HG02973 (cell line): ENCODE data around the gene HTT.

ENCODE experiments used
- ATAC-seq: cut with Tn5 transposase; IDR thresholded peaks from one replicate; pipeline ENCODE4 v1.9.1; 2021; ENCODE audit warnings: moderate library complexity; ENCODE audit not compliant: unreplicated experiment

Gene HTT

GRCh38 chr4:3197366-3198105, 123.1 kb downstream of the HTT start:
- no peak for ATAC-seq

DNA sequence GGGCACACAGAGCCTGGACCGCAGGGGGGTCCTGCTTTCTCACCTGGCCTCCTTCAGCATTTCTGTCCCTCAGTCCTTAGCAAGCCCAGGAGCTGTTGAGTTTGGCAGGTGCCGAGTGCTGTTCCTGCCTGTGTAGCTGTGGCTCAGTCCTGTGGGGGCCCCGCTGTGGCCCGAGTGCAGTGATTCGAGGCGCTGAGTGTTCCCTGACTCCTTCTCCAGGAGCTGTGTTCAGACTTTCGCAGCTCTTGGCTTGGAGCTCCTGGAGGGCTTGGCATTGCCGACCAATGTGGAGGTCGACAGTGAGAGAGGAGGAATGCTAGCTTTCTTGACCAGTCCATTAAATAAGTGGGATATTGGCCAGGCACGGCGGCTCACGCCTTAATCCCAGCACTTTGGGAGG, 124.4 kb downstream of the HTT start:
- ATAC-seq: no peak

GRCh38 chr4:3199653-3200422, 125.4 kb downstream of the HTT start:
- no peak for ATAC-seq

DNA sequence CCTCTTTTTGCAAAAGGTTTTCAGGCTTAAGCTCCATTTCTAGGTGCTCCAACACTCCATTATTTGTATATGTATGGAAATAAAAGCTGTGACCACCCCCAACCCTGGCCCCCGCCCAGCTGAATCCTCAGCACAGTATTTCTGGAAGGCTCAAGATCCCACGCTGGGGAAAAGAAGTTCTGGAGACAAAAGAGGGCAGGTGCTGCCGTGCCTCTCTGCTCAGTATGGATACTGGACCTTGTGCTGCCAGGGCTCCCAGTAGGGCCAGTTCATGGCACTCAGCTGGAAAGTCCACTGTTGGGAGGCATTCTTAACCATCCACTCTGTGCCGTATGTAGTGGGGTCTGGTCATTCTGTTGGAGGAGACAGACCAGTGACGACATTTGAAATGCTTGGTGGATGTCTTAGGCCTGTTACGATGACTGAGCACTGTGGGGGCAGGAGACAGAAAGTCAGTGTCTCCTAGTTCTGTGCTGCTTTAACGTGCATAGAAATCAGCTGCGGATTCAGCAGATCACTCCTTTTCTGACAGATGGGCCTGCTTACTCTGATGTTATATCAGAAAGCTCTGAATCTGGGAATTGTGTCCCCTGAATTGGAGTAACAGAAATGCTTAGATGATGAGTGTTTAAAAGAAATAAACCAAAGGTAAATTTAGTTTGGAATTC, 126.1 kb downstream of the HTT start:
- no peak for ATAC-seq

- ATAC-seq: no peak
Observed at GRCh38 chr4:3201718-3202702, 127.5 kb downstream of the HTT start.

GRCh38 chr4:3202836-3203820, 128.6 kb downstream of the HTT start:
- ATAC-seq: no peak

GRCh38 chr4:3203971-3204431, 129.5 kb downstream of the HTT start:
- ATAC-seq: no peak

DNA sequence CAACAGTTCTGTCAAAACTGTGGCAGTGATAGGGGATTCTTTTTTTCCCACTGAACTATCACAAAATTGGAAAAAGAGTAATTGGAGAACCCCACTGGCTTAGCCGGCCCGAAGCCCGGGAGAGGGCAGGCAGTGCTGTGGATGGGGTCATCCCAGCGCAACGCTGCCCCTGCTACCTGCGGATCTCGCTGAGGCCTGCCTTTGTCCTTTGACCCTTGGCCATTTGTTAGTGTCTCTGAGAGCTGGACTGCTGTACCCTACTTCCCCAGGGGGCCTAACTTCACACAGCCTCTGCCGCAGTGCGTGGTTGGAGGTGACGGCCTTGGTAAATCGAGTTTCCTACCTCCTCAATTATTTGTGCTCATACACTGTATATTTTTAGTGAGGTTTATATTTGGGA, 131.5 kb downstream of the HTT start:
- no peak for ATAC-seq

- no peak for ATAC-seq
Observed at GRCh38 chr4:3206439-3207100, 132.1 kb downstream of the HTT start.

GRCh38 chr4:3207531-3208037, 133.1 kb downstream of the HTT start:
- no peak for ATAC-seq

- no peak for ATAC-seq
Observed at GRCh38 chr4:3208826-3209225, 134.3 kb downstream of the HTT start.

DNA sequence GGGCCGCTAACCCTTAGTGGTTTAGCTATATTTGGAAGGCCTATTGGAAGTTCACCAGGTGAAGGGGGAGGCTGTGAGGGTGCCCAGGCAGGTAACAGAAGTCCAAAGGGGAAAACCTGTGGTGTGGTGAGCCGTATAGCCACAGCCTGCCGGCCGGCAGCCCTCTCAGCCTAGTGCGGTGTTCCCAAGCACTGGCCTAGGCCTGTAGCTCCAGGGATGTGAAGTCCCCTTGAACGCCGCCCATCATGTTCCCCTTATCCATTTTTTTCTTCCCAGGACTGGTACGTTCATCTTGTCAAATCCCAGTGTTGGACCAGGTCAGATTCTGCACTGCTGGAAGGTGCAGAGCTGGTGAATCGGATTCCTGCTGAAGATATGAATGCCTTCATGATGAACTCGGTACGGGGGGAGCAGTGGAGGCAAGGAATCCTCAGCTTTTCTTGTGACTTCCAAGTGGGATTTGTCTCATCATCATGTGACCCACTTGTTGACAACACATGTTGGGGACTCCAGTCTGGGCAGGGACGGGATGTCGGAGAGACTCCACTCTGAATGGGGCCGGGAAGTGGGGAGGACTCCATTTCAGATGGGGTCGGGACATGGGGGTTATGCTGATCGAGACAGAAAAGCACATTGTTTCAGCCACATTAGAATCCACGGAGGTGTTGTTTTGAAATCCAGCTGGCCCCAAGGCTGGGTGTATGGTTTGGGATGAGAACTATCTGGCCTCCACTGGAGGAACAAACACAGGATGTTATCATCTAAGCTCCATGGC, 135.3 kb downstream of the HTT start:
- ATAC-seq: no peak

DNA sequence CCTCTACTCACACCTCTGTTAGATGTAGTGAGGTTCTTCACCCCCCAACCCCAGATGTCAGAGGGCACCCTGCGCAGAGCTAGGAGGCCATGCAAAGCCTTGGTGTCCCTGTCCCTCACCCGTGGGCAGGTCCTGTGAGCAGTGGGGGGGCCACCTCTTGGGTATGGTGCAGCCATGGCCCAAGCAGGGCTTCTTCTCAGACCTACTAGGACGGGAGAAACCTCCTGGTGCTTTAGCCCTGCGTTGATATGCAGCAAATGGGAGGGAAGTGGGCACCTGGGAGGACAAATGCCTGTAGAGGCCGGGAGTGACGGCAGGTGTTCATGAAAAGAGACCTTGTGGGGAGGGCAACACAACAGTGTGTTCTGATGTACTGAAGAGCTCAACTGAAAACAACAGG, 136.0 kb downstream of the HTT start:
- ATAC-seq: no peak

GRCh38 chr4:3211866-3212265, 137.4 kb downstream of the HTT start:
- ATAC-seq: no peak

DNA sequence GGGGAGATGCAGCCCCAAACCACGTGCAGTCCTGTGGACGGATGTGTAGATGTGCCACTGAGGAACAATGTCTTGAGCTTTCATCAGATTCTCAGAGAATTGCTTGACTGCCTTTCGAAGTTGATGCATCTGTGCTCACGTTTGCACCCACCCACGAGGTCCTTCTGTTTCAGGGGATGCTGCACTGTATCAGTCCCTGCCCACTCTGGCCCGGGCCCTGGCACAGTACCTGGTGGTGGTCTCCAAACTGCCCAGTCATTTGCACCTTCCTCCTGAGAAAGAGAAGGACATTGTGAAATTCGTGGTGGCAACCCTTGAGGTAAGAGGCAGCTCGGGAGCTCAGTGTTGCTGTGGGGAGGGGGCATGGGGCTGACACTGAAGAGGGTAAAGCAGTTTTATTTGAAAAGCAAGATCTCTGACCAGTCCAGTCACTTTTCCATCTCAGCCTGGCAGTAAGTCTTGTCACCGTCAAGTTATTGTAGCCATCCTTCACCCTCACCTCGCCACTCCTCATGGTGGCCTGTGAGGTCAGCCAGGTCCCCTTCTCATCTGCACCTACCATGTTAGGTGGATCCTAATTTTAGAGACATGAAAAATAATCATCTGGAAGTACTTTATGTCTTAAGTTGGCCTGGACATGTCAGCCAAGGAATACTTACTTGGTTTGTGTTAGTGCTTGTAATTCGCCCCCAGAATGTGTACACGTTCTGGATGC, 138.1 kb downstream of the HTT start:
- ATAC-seq: no peak

DNA sequence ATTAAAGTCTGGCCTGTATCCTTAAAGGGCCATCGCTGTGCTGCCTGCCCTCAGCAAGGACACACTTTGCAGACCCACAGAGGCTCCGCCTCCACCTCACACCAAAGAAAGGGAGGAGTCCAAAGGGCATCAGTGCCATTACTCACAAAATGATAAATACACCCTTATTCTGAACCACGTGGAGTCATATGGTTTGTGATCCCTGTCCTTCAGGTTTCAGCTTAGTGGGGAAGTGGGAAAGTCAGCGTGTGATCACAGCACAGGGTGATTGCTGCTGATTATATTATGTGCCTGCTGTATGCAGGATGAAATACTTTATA, 138.6 kb downstream of the HTT start:
- no peak for ATAC-seq

DNA sequence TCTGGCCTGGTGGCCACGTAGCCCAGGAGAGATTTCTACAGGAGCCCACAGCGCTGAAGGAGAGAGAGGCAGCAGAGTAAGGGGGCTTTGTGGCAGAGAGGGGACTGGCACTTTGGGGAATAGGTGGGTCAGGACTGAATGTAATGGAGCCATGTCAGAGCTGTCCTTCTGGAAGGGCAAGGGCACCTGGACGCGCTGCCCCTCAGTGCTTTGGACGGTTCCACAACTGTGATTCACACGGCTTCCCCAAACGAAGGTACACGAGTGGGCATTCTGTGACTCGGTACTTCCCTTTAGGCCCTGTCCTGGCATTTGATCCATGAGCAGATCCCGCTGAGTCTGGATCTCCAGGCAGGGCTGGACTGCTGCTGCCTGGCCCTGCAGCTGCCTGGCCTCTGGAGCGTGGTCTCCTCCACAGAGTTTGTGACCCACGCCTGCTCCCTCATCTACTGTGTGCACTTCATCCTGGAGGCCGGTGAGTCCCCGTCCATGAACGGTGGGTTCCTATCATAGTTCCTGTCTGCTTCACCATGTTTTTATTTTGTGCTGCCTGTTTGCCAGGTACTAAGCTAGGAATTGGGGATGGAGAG, 139.3 kb downstream of the HTT start:
- ATAC-seq: no peak
